ENCODE measurements around the gene UBE2E1.
"Not testable (repeated sequence)": the region's sequence is repeated elsewhere in the genome, so short reads cannot be mapped to it uniquely, and the experiment has no call there.

- not testable (repeated sequence) for TF ChIP-seq CTCF, EP300 (IDR thresholded peaks at IDR 0.05)
These were observed 112.6 kb downstream of the UBE2E1 start for GRCh38 chr3:23918331-23918730.

Data from gastroesophageal sphincter (tissue), 3 donors.